B cell (primary cell): ENCODE data around the gene NTN1. TPM values are rescaled to one million over a fixed set of nuclear protein-coding genes. Genes with fewer than 3 reads are reported as not detected.

ENCODE experiments used
- ATAC-seq: fragments of 200-7000 bp; cut with Tn5 transposase; one replicate; pipeline ENCODE4 v1.10.0; 2021; ENCODE audit warnings: low read depth, mild to moderate bottlenecking, moderate number of reproducible peaks, moderate library complexity
- CTCF ChIA-PET: fragments of 350-600 bp; sonication (Branson Sonifier 250); formaldehyde crosslinking; loops from one replicate; lab custom pipeline; 2021; ENCODE audit warnings: antibody characterized with exemption, inconsistent platforms; lab: Charles Lee
- POLR2A ChIA-PET: fragments of 350-600 bp; sonication (Branson Sonifier 250); formaldehyde crosslinking; loops from one replicate; lab custom pipeline; 2021; ENCODE audit warnings: antibody characterized with exemption; lab: Charles Lee
- DNase-seq: peaks from one replicate; pipeline ENCODE4 v3.0.0; 2013
- H2AFZ ChIP-seq: 2 replicates; pipeline ENCODE4 v1.6.1; 2012; ENCODE audit warnings: mild to moderate bottlenecking, low read depth, low read length; ENCODE audit not compliant: insufficient read depth, poor library complexity, severe bottlenecking
- H3K27ac ChIP-seq, 2 donors: 1 replicate in 1 of 2; 2 replicates in 1 of 2; pipeline ENCODE4 v1.5.1; 2012 to 2013; ENCODE audit warnings: low read length in 2 of 2, mild to moderate bottlenecking in 2 of 2, moderate library complexity in 1 of 2
- H3K27me3 ChIP-seq, 4 experiments: fragments of 200-600 bp in 1 of 4; sonication (generic) in 1 of 4; replicated peaks in 1 of 4; 1 replicate in 2 of 4; 2 replicates in 2 of 4; pipeline versions ENCODE4 v1.6.1 to v1.7.0; 2013 to 2016; ENCODE audit warnings: low read length in 3 of 4, mild to moderate bottlenecking in 2 of 4, mixed read lengths in 1 of 4, moderate library complexity in 1 of 4; ENCODE audit not compliant: insufficient read depth in 4 of 4, control insufficient read depth in 3 of 4; ENCODE audit errors: control extremely low read depth in 1 of 4
- H3K36me3 ChIP-seq, 2 experiments: replicated peaks in 1 of 2; 1 replicate in 1 of 2; 2 replicates in 1 of 2; pipeline versions ENCODE4 v1.6.1 to v1.7.1; 2013; ENCODE audit warnings: low read length in 1 of 2; ENCODE audit not compliant: insufficient read depth in 2 of 2, control insufficient read depth in 1 of 2; ENCODE audit errors: control extremely low read depth in 1 of 2, extremely low read depth in 1 of 2
- H3K4me1 ChIP-seq, 2 donors: fragments of 200-600 bp in 1 of 2; sonication (generic) in 1 of 2; 1 replicate in 1 of 2; 2 replicates in 1 of 2; pipeline versions ENCODE4 v1.5.1 to v1.6.1; 2013 to 2017; ENCODE audit warnings: low read length in 2 of 2; ENCODE audit not compliant: control insufficient read depth in 2 of 2, insufficient read depth in 2 of 2
- H3K4me2 ChIP-seq: replicated peaks from 2 replicates; pipeline ENCODE3; 2012; ENCODE audit warnings: mild to moderate bottlenecking, low read depth, low read length; ENCODE audit not compliant: poor library complexity, severe bottlenecking
- H3K4me3 ChIP-seq, 5 experiments: fragments of 200-600 bp in 1 of 5; sonication (generic) in 1 of 5; 1 replicate in 3 of 5; 2 replicates in 2 of 5; pipeline versions ENCODE4 v1.5.1 to v1.7.0; 2011 to 2016; ENCODE audit warnings: low read length in 4 of 5, mild to moderate bottlenecking in 4 of 5, low read depth in 2 of 5, control low read depth in 1 of 5, moderate library complexity in 1 of 5; ENCODE audit not compliant: insufficient read depth in 1 of 5; ENCODE audit errors: control extremely low read depth in 1 of 5, extremely low read depth in 1 of 5
- H3K79me2 ChIP-seq: fragments of 200-600 bp; sonication (generic); one replicate; pipeline ENCODE4 v1.6.0; 2016; ENCODE audit warnings: low read length; ENCODE audit not compliant: control insufficient read depth, insufficient read depth
- H3K9ac ChIP-seq: fragments of 200-600 bp; sonication (generic); 2 replicates; pipeline ENCODE4 v1.6.1; 2017; ENCODE audit warnings: mild to moderate bottlenecking, low read length, moderate library complexity
- H3K9me3 ChIP-seq, 3 donors: one replicate each; pipeline versions ENCODE4 v1.6.1 to v1.7.1; 2013; ENCODE audit warnings: low read length in 2 of 3; ENCODE audit not compliant: control insufficient read depth in 2 of 3, insufficient read depth in 1 of 3; ENCODE audit errors: control extremely low read depth in 1 of 3
- H4K20me1 ChIP-seq: 2 replicates; pipeline ENCODE4 v1.6.0; 2012; ENCODE audit warnings: mild to moderate bottlenecking, low read length; ENCODE audit not compliant: insufficient read depth, control insufficient read depth, poor library complexity, severe bottlenecking
- H3K27ac Mint-ChIP-seq: one replicate; pipeline ENCODE4 v1.8.0; 2021; ENCODE audit warnings: mixed read lengths
- H3K27me3 Mint-ChIP-seq: one replicate; pipeline ENCODE4 v1.8.0; 2021; ENCODE audit warnings: mixed read lengths
- H3K4me1 Mint-ChIP-seq: one replicate; pipeline ENCODE4 v1.8.0; 2021; ENCODE audit warnings: mixed read lengths
- H3K4me3 Mint-ChIP-seq: one replicate; pipeline ENCODE4 v1.8.0; 2021; ENCODE audit warnings: mixed read lengths
- H3K9me3 Mint-ChIP-seq: one replicate; pipeline ENCODE4 v1.8.0; 2022; ENCODE audit warnings: mixed read lengths; ENCODE audit not compliant: insufficient read depth
- CTCF ChIP-seq: fragments of 200-600 bp; IDR thresholded peaks from one replicate; pipeline ENCODE4 v1.8.0; 2022; ENCODE audit warnings: antibody characterized with exemption, mild to moderate bottlenecking
- EZH2 ChIP-seq: IDR thresholded peaks from 2 replicates; pipeline ENCODE4 v1.6.1; 2012; ENCODE audit warnings: borderline replicate concordance, low read depth, mild to moderate bottlenecking, moderate library complexity, low read length; ENCODE audit not compliant: insufficient read depth, poor library complexity, severe bottlenecking
- WGBS: methylation state at CpG from one replicate; pipeline ENCODE4 v1.1.5; 2013; ENCODE audit warnings: missing lambda C conversion rate; ENCODE audit not compliant: insufficient coverage; 5-methylcytosine and 5-hydroxymethylcytosine counted together
- intact Hi-C: fragments of 100-400 bp; cut with micrococcal nuclease; formaldehyde crosslinking; loops from one replicate; pipeline ENCODE4 v1.10.0; 2022
- polyA plus RNA-seq: library from polyadenylated mRNA; depleted of rRNA; stranded (reverse); fragments of >200 nt; gene quantifications from 2 replicates; pipeline ENCODE4 v1.2.3, GENCODE V29; 2012
- total RNA-seq, 2 donors: library from RNA; stranded (reverse); fragments of 120-200 nt in 1 of 2; gene quantifications; 1 replicate in 1 of 2; 2 replicates in 1 of 2; pipeline versions ENCODE4 v1.2.3 to v1.2.4, GENCODE V29; 2013 to 2022

The NTN1 gene
- total and polyA plus RNA-seq, 2 donors (not counting 1 experiment from before 2014, with no cell fraction given), result 0.10 to 0.25 TPM

GRCh38 chr17:8975091-8975725, 46.1 kb upstream of the NTN1 start:
- no peak for TF ChIP-seq CTCF
- TF ChIP-seq EZH2, result no peak
- Histone ChIP-seq H3K4me3 (no peak overlapping the region), H3K9ac (no peak overlapping the region), H3K9me3 (peaks cover 0 to 7% (median 1%) of the 10 kb centered on the region in 3 donors), H3K36me3 (no peaks in the 10 kb centered on the region), H2AFZ (no peak overlapping the region), H3K4me2 (no peak overlapping the region), H3K79me2 (no peaks in the 10 kb centered on the region), H3K27ac (no peak overlapping the region), H4K20me1 (no peaks in the 10 kb centered on the region), H3K4me1 (no peaks in the 10 kb centered on the region), H3K27me3 (no peaks in the 10 kb centered on the region)
- intact Hi-C loops, result no loop called here
- no peaks in the 10 kb centered on the region for H3K27me3 Mint-ChIP-seq
- DNase-seq (no peak), ATAC-seq (no peak)
- no peak overlapping the region for H3K27ac Mint-ChIP-seq
- POLR2A ChIA-PET, result no interaction called here
- H3K4me1 Mint-ChIP-seq, result no peaks in the 10 kb centered on the region
- H3K9me3 Mint-ChIP-seq, result peaks cover 4% of the 10 kb centered on the region
- 95% methylated on average over 3 of the region's 9 CpGs for WGBS
- CTCF ChIA-PET, result interaction anchor here (0.8 kb wide), 1 partner anchor 565 kb away, joined by 3 read pairs; no protein-coding TSS in a partner anchor
- no peak overlapping the region for H3K4me3 Mint-ChIP-seq

DNA sequence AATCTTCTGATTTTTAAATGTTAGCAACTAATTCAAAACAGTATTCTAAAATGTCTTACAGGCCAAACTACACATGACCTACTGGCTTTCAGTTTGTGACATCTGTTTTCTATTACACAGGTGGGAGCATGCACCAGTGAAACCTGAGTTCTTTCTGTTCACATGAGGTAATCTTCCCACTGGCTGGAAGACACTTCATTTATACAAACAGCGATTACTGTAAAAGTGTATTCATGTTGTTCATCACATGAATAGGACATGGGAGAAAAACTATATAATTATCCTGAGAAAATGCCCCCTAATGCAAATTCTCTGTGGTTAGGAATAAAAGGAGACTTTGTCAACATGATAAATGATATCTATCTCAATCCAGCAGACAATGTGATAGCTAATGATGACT, 44.7 kb upstream of the NTN1 start:
- H3K27ac Mint-ChIP-seq, result no peak overlapping the region
- Histone ChIP-seq H2AFZ (no peak overlapping the region), H3K79me2 (no peaks in the 10 kb centered on the region), H3K36me3 (no peaks in the 10 kb centered on the region), H3K4me1 (no peaks in the 10 kb centered on the region), H3K27ac (no peak overlapping the region), H3K9me3 (no peaks in the 10 kb centered on the region), H3K27me3 (no peaks in the 10 kb centered on the region), H4K20me1 (no peaks in the 10 kb centered on the region), H3K4me3 (no peak overlapping the region), H3K4me2 (no peak overlapping the region), H3K9ac (no peak overlapping the region)
- ATAC-seq (no peak), DNase-seq (no peak)
- whole genome bisulfite sequencing, result no CpG with 5 or more reads among the region's 1 CpG
- no peak for TF ChIP-seq EZH2
- TF ChIP-seq CTCF, result no peak
- intact Hi-C loops, result no loop called here
- no peaks in the 10 kb centered on the region for H3K4me1 Mint-ChIP-seq
- H3K27me3 Mint-ChIP-seq, result no peaks in the 10 kb centered on the region
- no peaks in the 10 kb centered on the region for H3K9me3 Mint-ChIP-seq
- ChIA-PET POLR2A (no interaction called here), CTCF (interaction anchor here (0.7 to 1.1 kb wide), 2 partner anchors 18 to 21 kb away, joined by 3 read pairs; no protein-coding TSS in a partner anchor)
- H3K4me3 Mint-ChIP-seq, result no peak overlapping the region
